Transverse colon (tissue), 4 donors: ENCODE data around the gene PRR23A. TPM values are rescaled to one million over a fixed set of nuclear protein-coding genes. Genes with fewer than 3 reads are reported as not detected.

Experiments used
- DNase-seq: peaks from one replicate; pipeline ENCODE4 v3.0.0-alpha.2; 2019
- H3K27ac ChIP-seq, 4 donors: fragments of 200-600 bp; sonication (generic); 2 replicates each; pipeline ENCODE4 v1.5.1; 2016 to 2018; ENCODE audit warnings: inconsistent platforms in 4 of 4
- H3K27me3 ChIP-seq: fragments of 200-600 bp; sonication (generic); 2 replicates; pipeline ENCODE4 v1.5.1; 2017; ENCODE audit warnings: inconsistent platforms
- H3K36me3 ChIP-seq, 4 donors: fragments of 200-600 bp; sonication (generic); 2 replicates each; pipeline ENCODE4 v1.5.1; 2017 to 2019; ENCODE audit warnings: inconsistent platforms in 4 of 4
- H3K4me1 ChIP-seq, 4 donors: fragments of 200-600 bp; sonication (generic); 2 replicates each; pipeline ENCODE4 v1.5.1; 2017 to 2020; ENCODE audit warnings: inconsistent platforms in 4 of 4
- H3K4me3 ChIP-seq, 4 donors: fragments of 200-600 bp; sonication (generic); 1 replicate in 1 of 4; 2 replicates in 3 of 4; pipeline versions ENCODE4 v1.5.1 to v1.6.1; 2017 to 2019; ENCODE audit warnings: inconsistent platforms in 4 of 4
- H3K9me3 ChIP-seq, 2 donors: fragments of 200-600 bp; sonication (generic); 2 replicates each; pipeline ENCODE4 v1.5.1; 2017 to 2019; ENCODE audit warnings: inconsistent platforms in 2 of 2
- EP300 ChIP-seq: sonication (generic); formaldehyde crosslinking; IDR thresholded peaks from one replicate; pipeline ENCODE4 v1.6.1; 2017; ENCODE audit warnings: antibody characterized with exemption, low read depth
- POLR2A ChIP-seq: fragments of 450-650 bp; IDR thresholded peaks from one replicate; pipeline ENCODE4 v1.6.1; 2016; ENCODE audit warnings: antibody characterized with exemption, mild to moderate bottlenecking, moderate library complexity
- POLR2AphosphoS5 ChIP-seq, 3 donors: sonication (generic); formaldehyde crosslinking; IDR thresholded peaks; one replicate each; pipeline ENCODE4 v1.6.1; 2016; ENCODE audit warnings: antibody characterized with exemption in 3 of 3
- WGBS, 2 donors: methylation state at CpG; one replicate each; pipeline ENCODE4 v1.1.5; 2018; ENCODE audit warnings: low coverage in 1 of 2; 5-methylcytosine and 5-hydroxymethylcytosine counted together
- in situ Hi-C, 4 donors: fragments of 200-750 bp; cut with MboI; loops; one replicate each; pipeline versions ENCODE4 v1.15.0 to v1.15.1; 2017; ENCODE audit warnings: low sequenced_read_pairs in 3 of 4, low pct_ligation_motif_present in 1 of 4, low pct_unique_long_range_greater_than_20kb in 1 of 4
- intact Hi-C: fragments of 100-400 bp; cut with DNase I; formaldehyde crosslinking; loops from one replicate; pipeline ENCODE4 v1.15.1; 2023; ENCODE audit warnings: low total_unique reads
- total RNA-seq, 4 donors: library from RNA; depleted of rRNA; stranded (reverse); fragments of >200 nt; gene quantifications; one replicate each; pipeline ENCODE4 v1.1.0, GENCODE V29; 2016
- TF ChIP-seq, protein P1 (sequence below), 5 experiments: fragments of 200-600 bp in 3 of 5; fragments of 450-650 bp in 2 of 5; sonication (generic) in 3 of 5; IDR thresholded peaks; 1 replicate in 2 of 5; 2 replicates in 3 of 5; pipeline ENCODE4 v1.5.1; 2016 to 2017; ENCODE audit warnings: antibody characterized with exemption in 5 of 5, inconsistent platforms in 3 of 5, mild to moderate bottlenecking in 2 of 5, moderate library complexity in 1 of 5

PRR23A gene
- total RNA-seq, 4 donors from 2014 or later: not detected

DNA sequence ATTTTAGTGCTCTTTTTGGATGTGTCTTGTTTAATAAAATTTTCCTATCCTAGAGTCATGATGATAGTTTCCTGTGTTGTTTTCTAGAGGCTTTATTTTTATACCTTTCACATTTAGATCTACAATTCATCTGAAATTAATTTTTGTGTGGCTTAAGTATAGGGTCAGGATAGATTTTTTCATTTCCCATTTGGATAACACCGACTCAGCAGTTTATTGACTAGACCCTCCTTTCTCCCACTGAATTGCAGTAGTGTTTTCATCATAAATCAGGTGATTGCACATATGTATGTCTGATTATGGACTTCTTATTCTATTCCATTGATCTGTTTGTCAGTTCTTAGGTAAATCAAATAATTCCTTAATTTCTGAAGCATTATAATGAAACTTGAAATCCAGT is 10.4 kb downstream of the PRR23A start:
- in situ Hi-C loops: no loop called here
- Histone ChIP-seq H3K4me3 (no peak overlapping the region), H3K4me1 (no peaks in the 10 kb centered on the region), H3K9me3 (no peaks in the 10 kb centered on the region), H3K36me3 (no peaks in the 10 kb centered on the region), H3K27ac (no peak overlapping the region), H3K27me3 (peaks cover 29% of the 10 kb centered on the region)
- intact Hi-C loops: no loop called here
- TF ChIP-seq, protein P1, sequence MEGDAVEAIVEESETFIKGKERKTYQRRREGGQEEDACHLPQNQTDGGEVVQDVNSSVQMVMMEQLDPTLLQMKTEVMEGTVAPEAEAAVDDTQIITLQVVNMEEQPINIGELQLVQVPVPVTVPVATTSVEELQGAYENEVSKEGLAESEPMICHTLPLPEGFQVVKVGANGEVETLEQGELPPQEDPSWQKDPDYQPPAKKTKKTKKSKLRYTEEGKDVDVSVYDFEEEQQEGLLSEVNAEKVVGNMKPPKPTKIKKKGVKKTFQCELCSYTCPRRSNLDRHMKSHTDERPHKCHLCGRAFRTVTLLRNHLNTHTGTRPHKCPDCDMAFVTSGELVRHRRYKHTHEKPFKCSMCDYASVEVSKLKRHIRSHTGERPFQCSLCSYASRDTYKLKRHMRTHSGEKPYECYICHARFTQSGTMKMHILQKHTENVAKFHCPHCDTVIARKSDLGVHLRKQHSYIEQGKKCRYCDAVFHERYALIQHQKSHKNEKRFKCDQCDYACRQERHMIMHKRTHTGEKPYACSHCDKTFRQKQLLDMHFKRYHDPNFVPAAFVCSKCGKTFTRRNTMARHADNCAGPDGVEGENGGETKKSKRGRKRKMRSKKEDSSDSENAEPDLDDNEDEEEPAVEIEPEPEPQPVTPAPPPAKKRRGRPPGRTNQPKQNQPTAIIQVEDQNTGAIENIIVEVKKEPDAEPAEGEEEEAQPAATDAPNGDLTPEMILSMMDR (IDR thresholded peaks at IDR 0.05): no peak
- TF ChIP-seq POLR2AphosphoS5 (IDR thresholded peaks at IDR 0.05): no peak
- TF ChIP-seq POLR2A: no peak
- TF ChIP-seq EP300: no peak
- DNase-seq: no peak
- 56 to 83% methylated on average over 1 of the region's 1 CpG for WGBS, 2 donors

DNA sequence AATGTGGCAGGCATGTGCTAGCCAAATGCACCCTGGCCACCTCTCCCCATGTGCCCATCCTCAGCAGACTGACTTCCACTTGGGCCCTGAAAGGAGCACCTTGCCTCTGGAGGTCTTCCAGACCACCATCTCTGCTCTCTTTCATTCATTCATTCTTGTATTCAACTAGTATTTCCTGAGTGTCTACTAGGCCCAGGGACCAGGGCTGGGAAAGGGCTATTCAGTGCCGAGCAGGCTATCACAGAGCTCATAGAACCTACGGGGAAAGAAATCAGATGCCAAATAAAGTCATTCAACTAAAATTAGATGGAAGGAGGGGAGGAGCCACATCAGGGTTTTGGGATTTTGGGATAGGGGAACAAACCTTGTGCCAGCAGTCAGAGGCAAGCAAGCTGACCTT is 18.9 kb downstream of the PRR23A start:
- 97 to 100% methylated on average over 2 of the region's 2 CpGs for WGBS, 2 donors
- Histone ChIP-seq H3K36me3 (no peaks in the 10 kb centered on the region), H3K27me3 (no peaks in the 10 kb centered on the region), H3K9me3 (no peaks in the 10 kb centered on the region), H3K4me1 (no peaks in the 10 kb centered on the region), H3K4me3 (no peak overlapping the region), H3K27ac (no peak overlapping the region)
- no peak for DNase-seq
- in situ Hi-C loops: no loop called here
- TF ChIP-seq, protein P1 (IDR thresholded peaks at IDR 0.05): no peak
- intact Hi-C loops: loop anchor here (5.0 kb wide), 1 partner anchor 1595 kb away; no protein-coding TSS in a partner anchor

DNA sequence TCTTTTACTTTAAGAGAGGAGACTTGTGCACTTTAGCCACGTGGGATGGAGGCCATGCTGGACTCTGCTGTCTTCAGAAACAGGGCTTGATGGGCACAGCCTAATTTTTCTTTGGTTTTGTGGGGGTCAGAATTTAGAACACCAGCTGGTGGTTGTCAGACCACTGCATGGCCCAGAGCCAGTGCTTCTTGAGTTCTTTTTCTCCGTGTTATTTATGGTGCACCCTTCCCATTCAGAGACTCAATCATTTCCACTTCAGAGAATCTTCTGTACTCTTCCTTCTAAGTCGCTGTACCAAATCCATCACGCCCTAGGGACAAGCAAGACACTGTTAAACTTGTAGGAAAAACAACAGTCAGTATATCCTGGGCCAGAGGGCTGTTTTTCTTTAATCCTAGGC is 20.1 kb downstream of the PRR23A start:
- TF ChIP-seq POLR2A (no peak), EP300 (no peak), POLR2AphosphoS5 (IDR thresholded peaks at IDR 0.05) (no peak)
- TF ChIP-seq, protein P1 (IDR thresholded peaks at IDR 0.05): no peak
- WGBS, 2 donors: 67 to 73% methylated on average over 4 of the region's 4 CpGs

DNA sequence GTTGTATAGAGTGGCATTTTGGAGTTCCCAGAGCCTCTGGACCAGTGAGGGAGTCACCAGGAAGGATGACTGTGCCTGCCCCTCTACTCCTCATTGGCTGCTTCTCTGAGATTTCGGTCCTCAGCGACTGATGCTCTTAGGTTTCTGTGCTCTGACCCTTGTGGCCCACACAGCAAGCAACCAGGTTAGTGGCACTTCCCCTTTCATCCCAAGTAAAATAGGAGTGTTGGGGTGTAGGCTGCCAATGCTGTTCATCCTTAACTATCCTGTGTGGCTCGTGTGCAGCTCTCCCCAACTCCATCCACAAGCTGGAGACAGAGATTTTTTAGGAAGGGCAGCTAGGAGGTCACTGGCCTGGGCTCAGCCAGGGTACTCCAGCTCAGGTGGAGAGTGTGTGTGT is 21.3 kb downstream of the PRR23A start:
- H3K27me3 ChIP-seq: no peaks in the 10 kb centered on the region
- TF ChIP-seq POLR2A (no peak), POLR2AphosphoS5 (IDR thresholded peaks at IDR 0.05) (no peak)
- TF ChIP-seq, protein P1 (IDR thresholded peaks at IDR 0.05): no peak
- intact Hi-C loops: loop anchor here (5.0 kb wide), 1 partner anchor 1593 kb away; no protein-coding TSS in a partner anchor
- in situ Hi-C loops: no loop called here
- no peak overlapping the region for H3K4me3 ChIP-seq
- DNase-seq: no peak
- no peaks in the 10 kb centered on the region for H3K9me3 ChIP-seq
- WGBS, 2 donors: 56 to 60% methylated on average over 1 to 3 of the region's 3 CpGs
- H3K27ac ChIP-seq: no peak overlapping the region
- no peaks in the 10 kb centered on the region for H3K4me1 ChIP-seq
- no peaks in the 10 kb centered on the region for H3K36me3 ChIP-seq

More for the DNA sequence above, 20.1 kb downstream of the PRR23A start:
- in situ Hi-C loops: no loop called here
- H3K27me3 ChIP-seq: no peaks in the 10 kb centered on the region
- no peaks in the 10 kb centered on the region for H3K4me1 ChIP-seq
- no peaks in the 10 kb centered on the region for H3K36me3 ChIP-seq
- no peak overlapping the region for H3K4me3 ChIP-seq
- no peaks in the 10 kb centered on the region for H3K9me3 ChIP-seq
- DNase-seq: no peak
- no peak overlapping the region for H3K27ac ChIP-seq
- intact Hi-C loops: loop anchor here (5.0 kb wide), 1 partner anchor 1594 kb away; no protein-coding TSS in a partner anchor
